Measurements from ENCODE around the gene PIGX. TPM values are rescaled to one million over a fixed set of nuclear protein-coding genes. Genes with fewer than 3 reads are reported as not detected.
A peak's percentile ranks its signal among the peaks of the same experiment; 100 is the strongest.

PIGX gene
- total RNA-seq: 10 to 100 TPM; 26.7 to 28.9 (median 27.9) TPM

DNA sequence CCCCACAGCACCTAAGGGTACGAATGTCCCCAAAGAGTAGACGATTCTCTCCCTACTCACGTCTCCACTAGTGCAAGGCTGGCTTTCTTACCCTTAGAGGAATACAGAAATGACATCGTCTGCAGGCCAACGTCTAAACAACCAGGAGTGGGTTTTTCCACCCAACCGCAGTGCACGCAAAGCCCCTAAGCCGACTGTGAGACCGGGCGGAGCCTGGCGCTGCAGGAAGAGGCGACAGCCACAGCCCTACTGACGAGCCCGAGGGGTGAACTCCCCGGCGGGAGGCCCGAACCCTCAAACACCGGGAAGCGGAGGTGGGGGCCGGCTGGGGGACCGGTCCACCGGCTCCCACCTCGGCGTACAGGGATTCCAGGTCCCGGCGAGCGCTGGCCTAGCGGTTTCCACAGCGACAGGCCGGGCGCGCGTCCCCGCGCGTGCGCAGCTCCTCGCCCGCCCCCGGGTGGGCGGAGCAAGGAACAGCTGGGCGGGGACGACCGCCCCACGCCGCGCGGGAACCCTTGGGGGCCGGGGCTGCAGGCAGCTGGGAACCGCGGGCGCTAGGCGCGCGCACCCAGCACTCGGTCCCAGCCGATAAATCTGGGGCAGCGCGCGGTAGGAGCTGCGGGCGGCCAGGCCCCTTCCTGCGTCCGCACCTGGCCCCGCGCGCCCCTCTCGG is at the start of gene PIGX, which contains the start of gene CEP19:
Gene PIGX, plus strand, starts transcription at position 540 of the 676 bp plus-strand sequence.
Gene CEP19, minus strand, starts transcription at position 413 of the 676 bp plus-strand sequence. CDS start 3,593 bp downstream, outside the sequence.
- Mint-ChIP-seq H3K4me3 (peak within 1 kb of the TSS; percentile 86), H3K27me3 (ENCODE audit: low read depth) (no peaks in the 10 kb centered on the region), H3K9me3 (no peaks in the 10 kb centered on the region), H3K4me1 (ENCODE audit: low read depth) (peaks cover 24% of the 10 kb centered on the region), H3K36me3 (ENCODE audit: insufficient read depth) (peaks cover 5% of the 10 kb centered on the region)
- DNase-seq: peak; percentile 84
- ATAC-seq: peak; percentile 88 to 89

DNA sequence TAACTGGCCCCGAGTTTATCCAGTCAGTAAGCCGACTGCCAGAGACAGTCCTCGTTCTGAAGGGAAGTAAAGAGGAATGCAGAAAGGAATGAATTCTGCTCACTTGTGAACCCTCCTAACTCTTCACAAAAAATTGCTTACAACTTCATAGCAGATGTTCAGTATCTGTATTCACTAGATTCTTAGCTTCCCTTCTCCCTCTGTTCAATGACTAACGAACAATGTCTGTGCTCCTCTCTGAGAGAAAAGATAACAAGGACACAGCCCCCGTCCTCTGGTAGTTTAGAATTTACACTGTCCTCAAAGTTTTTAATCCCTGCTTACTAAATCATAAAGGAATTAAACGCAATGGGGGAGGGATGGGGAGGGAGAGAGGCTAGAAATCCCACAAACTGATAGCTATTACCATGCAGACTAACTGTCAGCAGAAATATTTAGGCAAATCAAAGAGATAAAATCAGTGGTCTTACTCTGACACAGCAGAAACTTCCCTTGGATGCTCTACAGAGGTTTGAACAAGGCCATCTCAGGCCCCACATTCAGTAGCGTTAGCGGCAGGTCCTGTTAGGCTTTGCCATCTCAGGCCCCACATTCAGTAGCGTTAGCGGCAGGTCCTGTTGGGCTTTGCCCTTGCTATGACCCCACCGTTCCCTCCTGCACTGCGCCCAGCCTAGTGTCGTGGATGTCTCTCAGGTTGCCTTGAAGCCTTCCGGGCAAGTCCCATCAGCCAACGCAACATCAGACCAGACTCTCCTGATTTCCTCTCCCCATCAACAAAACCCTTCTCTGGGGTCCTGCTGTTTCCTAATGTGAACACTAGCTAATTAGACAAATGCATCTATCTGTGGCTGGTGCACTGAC is 49.2 kb upstream of the PIGX start:
- no peak overlapping the region for H3K4me3 Mint-ChIP-seq
- peaks cover 10% of the 10 kb centered on the region for H3K36me3 Mint-ChIP-seq (ENCODE audit: insufficient read depth)
- H3K27me3 Mint-ChIP-seq (ENCODE audit: low read depth): no peaks in the 10 kb centered on the region
- ATAC-seq (no peak), DNase-seq (no peak)
- H3K9me3 Mint-ChIP-seq: no peaks in the 10 kb centered on the region
- no peaks in the 10 kb centered on the region for H3K4me1 Mint-ChIP-seq (ENCODE audit: low read depth)

- Mint-ChIP-seq H3K4me3 (no peak overlapping the region), H3K36me3 (ENCODE audit: insufficient read depth) (peaks cover 3% of the 10 kb centered on the region), H3K27me3 (ENCODE audit: low read depth) (no peaks in the 10 kb centered on the region), H3K4me1 (ENCODE audit: low read depth) (peaks cover 14% of the 10 kb centered on the region), H3K9me3 (no peaks in the 10 kb centered on the region)
- DNase-seq (no peak), ATAC-seq (no peak)
Measured at GRCh38 chr3:196666001-196666867, 45.9 kb upstream of the PIGX start.

GRCh38 chr3:196667056-196667825 is 44.9 kb upstream of the PIGX start:
- DNase-seq: no peak

DNA sequence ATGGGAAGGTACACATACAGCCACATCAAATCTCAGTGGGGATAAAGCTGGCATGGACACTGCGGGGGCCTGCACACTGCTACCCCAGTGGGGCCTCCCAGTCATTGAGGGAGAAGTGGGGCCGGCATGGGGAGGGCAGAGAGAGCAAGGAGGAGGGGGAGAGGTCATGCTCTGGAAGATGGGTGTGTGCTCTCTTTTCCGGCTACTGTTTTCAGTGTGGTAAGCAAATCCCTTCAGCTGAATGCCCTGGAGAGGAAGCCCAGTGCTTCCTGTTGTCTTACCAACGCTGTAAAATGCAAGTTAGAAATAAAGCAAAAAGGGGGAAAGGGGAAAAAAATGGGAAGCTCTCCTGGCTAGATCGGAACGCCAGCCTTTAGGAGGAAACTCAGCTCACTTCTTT is 41.8 kb upstream of the PIGX start:
- no peaks in the 10 kb centered on the region for H3K36me3 Mint-ChIP-seq (ENCODE audit: insufficient read depth)
- H3K4me3 Mint-ChIP-seq: peak overlapping the region; percentile 19
- no peaks in the 10 kb centered on the region for H3K9me3 Mint-ChIP-seq
- DNase-seq (no peak), ATAC-seq (no peak)
- H3K4me1 Mint-ChIP-seq (ENCODE audit: low read depth): peaks cover 19% of the 10 kb centered on the region
- H3K27me3 Mint-ChIP-seq (ENCODE audit: low read depth): no peaks in the 10 kb centered on the region

More at GRCh38 chr3:196667056-196667825, 44.9 kb upstream of the PIGX start:
- Mint-ChIP-seq H3K4me3 (no peak overlapping the region), H3K4me1 (ENCODE audit: low read depth) (peaks cover 19% of the 10 kb centered on the region), H3K9me3 (no peaks in the 10 kb centered on the region), H3K27me3 (ENCODE audit: low read depth) (no peaks in the 10 kb centered on the region), H3K36me3 (ENCODE audit: insufficient read depth) (no peaks in the 10 kb centered on the region)
- ATAC-seq: no peak

DNA sequence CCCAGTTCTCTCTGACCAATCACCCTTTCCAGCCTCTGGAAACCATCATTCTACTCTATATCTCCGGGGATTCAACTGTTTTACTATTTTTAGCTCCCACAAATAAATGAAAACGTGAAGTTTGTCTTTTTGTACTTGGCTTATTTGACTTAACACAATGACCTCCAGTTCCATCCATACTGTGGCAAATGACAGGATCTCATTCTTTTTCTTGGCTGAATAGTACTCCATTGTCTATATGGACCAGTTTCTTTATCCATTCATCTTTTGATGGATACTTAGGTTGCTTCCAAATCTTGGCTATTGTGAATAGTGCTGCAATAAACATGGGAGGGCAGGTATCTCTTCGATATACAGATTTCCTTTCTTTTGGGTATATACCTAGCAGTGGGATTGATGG is 38.5 kb upstream of the PIGX start:
- no peaks in the 10 kb centered on the region for H3K36me3 Mint-ChIP-seq (ENCODE audit: insufficient read depth)
- H3K9me3 Mint-ChIP-seq: no peaks in the 10 kb centered on the region
- H3K4me3 Mint-ChIP-seq: no peak overlapping the region
- peaks cover 25% of the 10 kb centered on the region for H3K4me1 Mint-ChIP-seq (ENCODE audit: low read depth)
- DNase-seq (no peak), ATAC-seq (no peak)
- no peaks in the 10 kb centered on the region for H3K27me3 Mint-ChIP-seq (ENCODE audit: low read depth)

GRCh38 chr3:196677353-196677752 is 34.8 kb upstream of the PIGX start:
- H3K4me3 Mint-ChIP-seq: no peak overlapping the region
- H3K36me3 Mint-ChIP-seq (ENCODE audit: insufficient read depth): no peaks in the 10 kb centered on the region
- no peaks in the 10 kb centered on the region for H3K27me3 Mint-ChIP-seq (ENCODE audit: low read depth)
- ATAC-seq (no peak), DNase-seq (no peak)
- peaks cover 9% of the 10 kb centered on the region for H3K4me1 Mint-ChIP-seq (ENCODE audit: low read depth)
- H3K9me3 Mint-ChIP-seq: no peaks in the 10 kb centered on the region

DNA sequence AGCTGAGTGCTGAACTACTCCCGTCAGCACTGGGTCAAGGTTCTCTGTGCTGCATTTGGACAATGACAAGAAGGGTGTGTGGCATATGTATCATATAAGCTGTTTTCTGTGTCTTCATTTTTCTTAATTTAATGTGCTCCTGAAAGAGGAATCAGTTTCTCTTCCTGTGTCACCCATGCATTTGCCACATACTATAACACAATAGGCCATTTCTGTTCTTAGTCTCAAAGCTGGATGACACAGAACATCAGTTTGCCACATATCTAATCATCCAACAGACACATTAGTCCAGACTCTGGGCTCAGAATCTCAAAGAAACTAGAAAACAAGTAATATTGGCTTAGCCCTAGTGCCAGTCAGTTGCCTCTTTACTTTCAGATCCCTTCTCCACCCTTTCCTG is 34.2 kb upstream of the PIGX start:
- no peak for ATAC-seq
- no peak overlapping the region for H3K4me3 Mint-ChIP-seq

GRCh38 chr3:196684548-196685407 is 27.4 kb upstream of the PIGX start:
- Mint-ChIP-seq H3K4me3 (peak overlapping the region; percentile 58), H3K9me3 (peaks cover 3% of the 10 kb centered on the region), H3K4me1 (ENCODE audit: low read depth) (peaks cover 9% of the 10 kb centered on the region), H3K27me3 (ENCODE audit: low read depth) (no peaks in the 10 kb centered on the region), H3K36me3 (ENCODE audit: insufficient read depth) (no peaks in the 10 kb centered on the region)
- DNase-seq (peak; percentile 66), ATAC-seq (peak; percentile 86 to 90)

More for the DNA sequence above, 34.2 kb upstream of the PIGX start:
- Mint-ChIP-seq H3K9me3 (peaks cover under 1% of the 10 kb centered on the region), H3K36me3 (ENCODE audit: insufficient read depth) (no peaks in the 10 kb centered on the region), H3K27me3 (ENCODE audit: low read depth) (no peaks in the 10 kb centered on the region), H3K4me1 (ENCODE audit: low read depth) (peaks cover 9% of the 10 kb centered on the region)
- DNase-seq: no peak

DNA sequence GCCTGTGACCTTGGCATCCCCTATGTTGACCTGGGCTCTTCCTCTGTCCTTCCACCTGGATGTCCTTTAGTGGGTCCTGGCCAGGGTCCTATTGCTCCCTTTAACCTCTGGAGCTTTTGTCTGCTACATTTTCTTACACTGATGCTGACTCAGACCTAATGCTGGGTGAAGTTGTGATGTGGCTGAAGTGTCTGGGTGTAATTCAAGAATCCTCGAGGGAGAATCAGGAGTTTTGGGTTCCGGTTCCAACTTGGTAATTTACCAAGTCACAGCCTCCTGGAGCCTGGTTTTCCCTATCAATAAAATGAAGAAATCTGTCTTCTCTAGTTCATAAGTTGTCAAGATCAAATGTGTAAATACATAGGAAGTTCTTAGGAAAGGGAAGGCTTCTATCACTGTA is 25.7 kb upstream of the PIGX start:
- no peak overlapping the region for H3K4me3 Mint-ChIP-seq
- no peaks in the 10 kb centered on the region for H3K36me3 Mint-ChIP-seq (ENCODE audit: insufficient read depth)

GRCh38 chr3:196688349-196688748 is 23.8 kb upstream of the PIGX start:
- no peaks in the 10 kb centered on the region for H3K36me3 Mint-ChIP-seq (ENCODE audit: insufficient read depth)
- no peaks in the 10 kb centered on the region for H3K9me3 Mint-ChIP-seq
- peaks cover 9% of the 10 kb centered on the region for H3K4me1 Mint-ChIP-seq (ENCODE audit: low read depth)
- no peak for ATAC-seq
- DNase-seq: no peak
- H3K4me3 Mint-ChIP-seq: no peak overlapping the region
- no peaks in the 10 kb centered on the region for H3K27me3 Mint-ChIP-seq (ENCODE audit: low read depth)

More for the DNA sequence above, 25.7 kb upstream of the PIGX start:
- Mint-ChIP-seq H3K9me3 (peaks cover 3% of the 10 kb centered on the region), H3K4me1 (ENCODE audit: low read depth) (peaks cover 9% of the 10 kb centered on the region), H3K27me3 (ENCODE audit: low read depth) (no peaks in the 10 kb centered on the region)
- DNase-seq (no peak), ATAC-seq (no peak)

DNA sequence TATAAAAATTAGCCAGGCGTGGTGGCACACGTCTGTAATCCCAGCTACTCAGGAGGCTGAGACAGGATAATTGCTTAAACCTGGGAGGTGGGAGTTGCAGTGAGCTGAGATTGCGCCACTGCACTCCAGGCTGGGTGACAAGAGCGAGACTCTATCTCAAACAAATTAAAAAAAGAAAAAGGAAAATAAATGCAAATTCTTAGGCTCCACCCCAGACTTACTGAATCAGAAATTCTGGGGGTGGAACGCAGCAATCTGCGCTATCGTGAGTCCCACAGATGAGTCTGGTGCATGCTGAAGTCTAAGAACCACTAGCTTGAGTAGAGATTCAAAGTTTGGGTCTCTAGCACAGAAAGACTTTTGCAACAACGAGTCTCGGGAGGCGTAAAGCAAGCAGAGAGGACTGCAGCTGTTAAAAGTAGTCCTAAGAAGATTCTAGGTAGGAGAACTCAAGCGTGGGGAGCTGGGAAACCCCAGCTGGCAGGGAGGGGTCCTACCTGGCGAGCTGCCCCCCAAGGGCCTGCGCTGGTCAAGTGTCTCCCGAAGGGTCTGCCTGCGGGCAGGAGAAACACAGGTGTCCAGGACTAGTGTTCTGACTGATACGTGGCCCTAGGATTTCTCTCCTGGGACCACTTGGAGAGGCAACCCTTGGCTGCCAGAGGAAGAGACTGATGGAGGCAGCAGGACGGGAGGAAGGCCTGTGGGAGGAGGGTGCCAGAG is 22.1 kb upstream of the PIGX start:
- ATAC-seq (no peak), DNase-seq (no peak)
- H3K36me3 Mint-ChIP-seq (ENCODE audit: insufficient read depth): no peaks in the 10 kb centered on the region
- no peak overlapping the region for H3K4me3 Mint-ChIP-seq
- H3K9me3 Mint-ChIP-seq: no peaks in the 10 kb centered on the region
- H3K4me1 Mint-ChIP-seq (ENCODE audit: low read depth): peaks cover 2% of the 10 kb centered on the region
- no peaks in the 10 kb centered on the region for H3K27me3 Mint-ChIP-seq (ENCODE audit: low read depth)
